Panc1 (cell line): Measurements from ENCODE around the gene MNDA. TPM values are rescaled to one million over a fixed set of nuclear protein-coding genes. Genes with fewer than 3 reads are reported as not detected.

Source experiments
- ATAC-seq: fragments of 200-7000 bp; cut with Tn5 transposase; 2 replicates; pipeline ENCODE4 v1.9.1; 2020; ENCODE audit warnings: mild to moderate bottlenecking, moderate library complexity
- BruUV-seq: library from RNA; stranded (reverse); fragments of 400-500 nt; replicated peaks from 2 replicates; lab custom pipeline; 2021; lab: Mats Ljungman, UMichigan
- CTCF ChIA-PET: fragments of 300-600 bp; sonication (Branson Sonifier 250); formaldehyde crosslinking; loops from one replicate; lab custom pipeline; 2022; ENCODE audit warnings: antibody characterized with exemption; lab: Charles Lee
- POLR2A ChIA-PET: fragments of 300-600 bp; sonication (Branson Sonifier 250); formaldehyde crosslinking; loops from one replicate; lab custom pipeline; 2022; ENCODE audit warnings: antibody characterized with exemption; lab: Charles Lee
- DNase-seq: peaks from one replicate; pipeline ENCODE4 v3.0.0-alpha.2; 2010; ENCODE audit warnings: low read depth, low spot score
- H3K27ac ChIP-seq: 2 replicates; pipeline ENCODE4 v1.5.1; 2011; ENCODE audit warnings: mild to moderate bottlenecking, low read length, inconsistent platforms
- H3K27me3 ChIP-seq: fragments of 200-500 bp; sonication (Bioruptor generic); 2 replicates; pipeline ENCODE4 v1.6.0; 2014; ENCODE audit warnings: low read length, inconsistent platforms; ENCODE audit not compliant: control insufficient read depth, insufficient read depth
- H3K36me3 ChIP-seq: fragments of 200-500 bp; sonication (Bioruptor generic); 2 replicates; pipeline ENCODE4 v1.5.1; 2014; ENCODE audit warnings: inconsistent platforms, mild to moderate bottlenecking, low read length, moderate library complexity; ENCODE audit not compliant: control insufficient read depth, insufficient read depth
- H3K4me1 ChIP-seq: 2 replicates; pipeline ENCODE4 v1.5.1; 2011; ENCODE audit warnings: inconsistent platforms, mild to moderate bottlenecking, low read length, moderate library complexity; ENCODE audit not compliant: control insufficient read depth, insufficient read depth
- H3K4me3 ChIP-seq, 2 experiments: 2 replicates each; pipeline ENCODE4 v1.5.1; 2011 to 2012; ENCODE audit warnings: low read depth in 2 of 2, low read length in 2 of 2, mild to moderate bottlenecking in 2 of 2, inconsistent platforms in 1 of 2, moderate library complexity in 1 of 2
- H3K9me3 ChIP-seq: fragments of 200-500 bp; sonication (Bioruptor generic); 2 replicates; pipeline ENCODE4 v1.5.1; 2014; ENCODE audit warnings: low read depth, mild to moderate bottlenecking, inconsistent platforms, low read length, moderate library complexity; ENCODE audit not compliant: control insufficient read depth, insufficient read depth
- CTCF ChIP-seq: fragments of 450-650 bp; IDR thresholded peaks from 2 replicates; pipeline ENCODE4 v1.5.1; 2017; ENCODE audit warnings: mild to moderate bottlenecking
- POLR2AphosphoS5 ChIP-seq: IDR thresholded peaks from 2 replicates; pipeline ENCODE4 v1.6.1; 2012; ENCODE audit warnings: mild to moderate bottlenecking, low read depth, low read length, moderate library complexity
- REST ChIP-seq, 2 experiments: IDR thresholded peaks; 2 replicates each; pipeline ENCODE4 v1.6.1; 2011 to 2012; ENCODE audit warnings: low read depth in 2 of 2, control low read depth in 1 of 2, low read length in 1 of 2, mild to moderate bottlenecking in 1 of 2, moderate library complexity in 1 of 2; ENCODE audit not compliant: insufficient read depth in 1 of 2
- SIN3A ChIP-seq: IDR thresholded peaks from 2 replicates; pipeline ENCODE4 v1.6.1; 2012; ENCODE audit warnings: low read depth, mild to moderate bottlenecking, low read length, moderate library complexity, borderline replicate concordance; ENCODE audit not compliant: insufficient read depth
- TCF7L2 ChIP-seq: IDR thresholded peaks from 2 replicates; pipeline ENCODE4 v1.6.1; 2011; ENCODE audit warnings: mild to moderate bottlenecking, low read depth, low read length, inconsistent platforms
- in situ Hi-C: cut with HindIII; loops from 2 replicates; pipeline ENCODE4 v1.10.0; 2016; ENCODE audit warnings: low sequenced_read_pairs, low pct_unique_long_range_greater_than_20kb
- intact Hi-C: fragments of 100-400 bp; cut with micrococcal nuclease; formaldehyde crosslinking; loops from one replicate; pipeline ENCODE4 v1.10.0; 2022; ENCODE audit not compliant: unreplicated experiment
- total RNA-seq: library from RNA; stranded (reverse); gene quantifications from one replicate; pipeline ENCODE4 v1.2.1, GENCODE V29; 2021; ENCODE audit not compliant: unreplicated experiment

MNDA gene
- total RNA-seq, 1 experiment from 2014 or later = not detected

GRCh38 chr1:158800526-158800925 lies 30.6 kb upstream of the MNDA start:
- Histone ChIP-seq H3K4me1 (no peaks in the 10 kb centered on the region), H3K36me3 (no peaks in the 10 kb centered on the region), H3K9me3 (no peaks in the 10 kb centered on the region), H3K4me3 (no peak overlapping the region), H3K27me3 (no peaks in the 10 kb centered on the region), H3K27ac (no peak overlapping the region)
- in situ Hi-C loops (no loop called here), intact Hi-C loops (no loop called here)
- ChIA-PET POLR2A (no interaction called here), CTCF (no interaction called here)
- DNase-seq (no peak), ATAC-seq (no peak)
- no TSS peak for BruUV-seq
- no peak for TF ChIP-seq TCF7L2
- no peak for TF ChIP-seq REST (IDR thresholded peaks at IDR 0.05; ENCODE audit: insufficient read depth in 1 of 2, low read depth in 2 of 2, low read length in 1 of 2)
- TF ChIP-seq POLR2AphosphoS5 = no peak
- no peak for TF ChIP-seq CTCF
- no peak for TF ChIP-seq SIN3A

- BruUV-seq = no TSS peak
- DNase-seq = no peak
Measured at GRCh38 chr1:158801396-158801795, 29.8 kb upstream of the MNDA start.

More at GRCh38 chr1:158801396-158801795, 29.8 kb upstream of the MNDA start:
- no peaks in the 10 kb centered on the region for H3K27me3 ChIP-seq
- no peaks in the 10 kb centered on the region for H3K9me3 ChIP-seq
- no peak overlapping the region for H3K4me3 ChIP-seq
- intact Hi-C loops (no loop called here), in situ Hi-C loops (no loop called here)
- CTCF ChIA-PET = no interaction called here
- no peak for ATAC-seq
- no peaks in the 10 kb centered on the region for H3K36me3 ChIP-seq
- TF ChIP-seq POLR2AphosphoS5 = no peak
- no peak for TF ChIP-seq TCF7L2
- no peak for TF ChIP-seq SIN3A
- TF ChIP-seq REST (IDR thresholded peaks at IDR 0.05; ENCODE audit: insufficient read depth in 1 of 2, low read depth in 2 of 2, low read length in 1 of 2) = no peak
- TF ChIP-seq CTCF = no peak
- H3K4me1 ChIP-seq = no peaks in the 10 kb centered on the region
- H3K27ac ChIP-seq = no peak overlapping the region
- POLR2A ChIA-PET = no interaction called here
